ENCODE results near the gene PTPN1. TPM values are rescaled to one million over a fixed set of nuclear protein-coding genes. Genes with fewer than 3 reads are reported as not detected.

PTPN1 gene
- total RNA-seq, 1 donor from 2014 or later: 26.0 TPM

DNA sequence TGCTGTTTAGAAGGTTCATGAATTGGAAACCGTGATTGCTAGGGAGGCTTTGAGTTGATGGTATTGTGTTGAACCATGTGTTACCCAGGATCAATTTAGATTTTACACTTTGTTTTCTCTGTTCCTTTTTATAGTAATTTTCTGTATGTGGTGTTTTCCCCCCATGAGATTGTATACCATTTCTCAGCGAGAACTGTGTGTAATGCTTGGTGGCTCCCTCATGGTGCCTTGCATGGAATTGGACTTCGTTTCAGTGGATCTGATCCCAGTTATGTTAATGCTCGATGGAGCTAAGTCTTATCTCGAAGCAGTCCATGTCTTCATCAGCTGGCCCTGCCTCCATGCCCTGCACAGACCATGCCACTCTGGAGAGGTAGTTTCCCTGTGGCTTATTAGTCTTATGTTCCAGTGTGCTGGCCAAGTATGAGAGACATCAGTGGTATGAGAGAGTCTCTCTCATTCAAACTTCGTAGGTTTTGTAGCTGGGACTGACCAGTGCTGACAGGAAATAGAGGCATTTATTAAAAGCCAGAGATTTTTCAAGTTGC is 18.7 kb downstream of the PTPN1 start:
- no peak for DNase-seq (ENCODE audit: low spot score, unreplicated experiment)
- H3K27me3 Mint-ChIP-seq: no peaks in the 10 kb centered on the region
- no peaks in the 10 kb centered on the region for H3K36me3 Mint-ChIP-seq (ENCODE audit: insufficient read depth)
- no peak overlapping the region for H3K4me3 Mint-ChIP-seq (ENCODE audit: low read depth)
- no peaks in the 10 kb centered on the region for H3K4me1 Mint-ChIP-seq (ENCODE audit: low read depth)
- H3K9me3 Mint-ChIP-seq (ENCODE audit: low read depth): no peaks in the 10 kb centered on the region
- TF ChIP-seq, protein P1, sequence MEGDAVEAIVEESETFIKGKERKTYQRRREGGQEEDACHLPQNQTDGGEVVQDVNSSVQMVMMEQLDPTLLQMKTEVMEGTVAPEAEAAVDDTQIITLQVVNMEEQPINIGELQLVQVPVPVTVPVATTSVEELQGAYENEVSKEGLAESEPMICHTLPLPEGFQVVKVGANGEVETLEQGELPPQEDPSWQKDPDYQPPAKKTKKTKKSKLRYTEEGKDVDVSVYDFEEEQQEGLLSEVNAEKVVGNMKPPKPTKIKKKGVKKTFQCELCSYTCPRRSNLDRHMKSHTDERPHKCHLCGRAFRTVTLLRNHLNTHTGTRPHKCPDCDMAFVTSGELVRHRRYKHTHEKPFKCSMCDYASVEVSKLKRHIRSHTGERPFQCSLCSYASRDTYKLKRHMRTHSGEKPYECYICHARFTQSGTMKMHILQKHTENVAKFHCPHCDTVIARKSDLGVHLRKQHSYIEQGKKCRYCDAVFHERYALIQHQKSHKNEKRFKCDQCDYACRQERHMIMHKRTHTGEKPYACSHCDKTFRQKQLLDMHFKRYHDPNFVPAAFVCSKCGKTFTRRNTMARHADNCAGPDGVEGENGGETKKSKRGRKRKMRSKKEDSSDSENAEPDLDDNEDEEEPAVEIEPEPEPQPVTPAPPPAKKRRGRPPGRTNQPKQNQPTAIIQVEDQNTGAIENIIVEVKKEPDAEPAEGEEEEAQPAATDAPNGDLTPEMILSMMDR (IDR thresholded peaks at IDR 0.05; ENCODE audit: unreplicated experiment): no peak
- H3K27ac Mint-ChIP-seq: no peak overlapping the region

DNA sequence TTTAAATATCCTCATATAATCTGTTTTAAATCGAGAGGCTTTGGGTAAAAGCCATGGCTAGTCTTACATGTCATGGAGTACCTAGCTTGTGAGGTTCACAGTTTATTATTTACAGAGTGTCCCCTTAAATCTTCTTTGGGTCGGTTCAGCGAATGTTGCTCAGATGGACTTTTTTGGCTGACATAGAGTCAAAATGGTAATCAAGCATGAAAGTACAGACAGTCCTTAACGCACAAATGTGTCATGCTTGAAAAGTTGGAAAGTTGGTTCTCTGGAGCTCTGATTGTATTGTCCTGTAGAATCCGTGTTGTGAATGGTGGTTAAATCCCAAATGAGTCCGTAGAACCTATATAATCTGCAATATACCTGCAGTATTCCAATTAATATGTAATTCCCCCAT is 22.0 kb downstream of the PTPN1 start:
- no peak for DNase-seq (ENCODE audit: low spot score, unreplicated experiment)
- TF ChIP-seq, protein P1 (IDR thresholded peaks at IDR 0.05; ENCODE audit: unreplicated experiment): no peak
- H3K4me1 Mint-ChIP-seq (ENCODE audit: low read depth): peaks cover 4% of the 10 kb centered on the region
- no peaks in the 10 kb centered on the region for H3K27me3 Mint-ChIP-seq
- H3K36me3 Mint-ChIP-seq (ENCODE audit: insufficient read depth): no peaks in the 10 kb centered on the region
- no peaks in the 10 kb centered on the region for H3K9me3 Mint-ChIP-seq (ENCODE audit: low read depth)
- no peak overlapping the region for H3K27ac Mint-ChIP-seq
- H3K4me3 Mint-ChIP-seq (ENCODE audit: low read depth): no peak overlapping the region

DNA sequence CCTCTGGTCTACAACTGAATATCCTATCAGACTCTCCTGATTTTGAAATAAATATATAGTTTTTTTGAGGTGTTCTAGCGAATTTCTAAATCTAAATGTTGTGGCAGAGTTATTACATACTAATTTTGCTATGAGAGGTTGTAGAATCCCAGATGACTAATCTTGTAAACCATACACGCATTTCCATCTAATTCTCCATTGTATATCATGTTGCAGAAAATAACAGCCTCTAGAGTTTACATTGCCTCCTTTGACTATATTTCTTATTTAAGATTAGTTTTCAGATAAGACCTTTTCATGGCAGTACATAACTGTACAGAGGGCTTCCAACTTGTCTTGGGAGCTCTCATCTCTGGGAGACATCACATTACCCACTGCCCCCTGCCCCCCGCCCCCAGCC is 22.9 kb downstream of the PTPN1 start:
- H3K27me3 Mint-ChIP-seq: no peaks in the 10 kb centered on the region

GRCh38 chr20:50533464-50533863 is 23.3 kb downstream of the PTPN1 start:
- Mint-ChIP-seq H3K36me3 (ENCODE audit: insufficient read depth) (no peaks in the 10 kb centered on the region), H3K9me3 (ENCODE audit: low read depth) (no peaks in the 10 kb centered on the region), H3K27me3 (no peaks in the 10 kb centered on the region), H3K4me1 (ENCODE audit: low read depth) (peaks cover 14% of the 10 kb centered on the region), H3K27ac (no peak overlapping the region), H3K4me3 (ENCODE audit: low read depth) (no peak overlapping the region)
- TF ChIP-seq, protein P1 (IDR thresholded peaks at IDR 0.05; ENCODE audit: unreplicated experiment): no peak
- DNase-seq (ENCODE audit: low spot score, unreplicated experiment): no peak

More for the DNA sequence above, 22.9 kb downstream of the PTPN1 start:
- Mint-ChIP-seq H3K4me3 (ENCODE audit: low read depth) (no peak overlapping the region), H3K27ac (no peak overlapping the region), H3K9me3 (ENCODE audit: low read depth) (no peaks in the 10 kb centered on the region), H3K36me3 (ENCODE audit: insufficient read depth) (no peaks in the 10 kb centered on the region), H3K4me1 (ENCODE audit: low read depth) (peaks cover 10% of the 10 kb centered on the region)
- no peak for DNase-seq (ENCODE audit: low spot score, unreplicated experiment)
- TF ChIP-seq, protein P1 (IDR thresholded peaks at IDR 0.05; ENCODE audit: unreplicated experiment): no peak

- no peak overlapping the region for H3K4me3 Mint-ChIP-seq (ENCODE audit: low read depth)
- peaks cover 16% of the 10 kb centered on the region for H3K4me1 Mint-ChIP-seq (ENCODE audit: low read depth)
- no peaks in the 10 kb centered on the region for H3K36me3 Mint-ChIP-seq (ENCODE audit: insufficient read depth)
- no peak overlapping the region for H3K27ac Mint-ChIP-seq
- TF ChIP-seq, protein P1 (IDR thresholded peaks at IDR 0.05; ENCODE audit: unreplicated experiment): no peak
- H3K9me3 Mint-ChIP-seq (ENCODE audit: low read depth): no peaks in the 10 kb centered on the region
- H3K27me3 Mint-ChIP-seq: no peaks in the 10 kb centered on the region
- no peak for DNase-seq (ENCODE audit: low spot score, unreplicated experiment)
Observed at GRCh38 chr20:50534567-50534966, 24.4 kb downstream of the PTPN1 start.
